SK-N-MC (cell line): Measurements from ENCODE around the gene PRR20G.

Experiments used
- EZH2 ChIP-seq: fragments of 200-600 bp; sonication (generic); IDR thresholded peaks from one replicate; pipeline ENCODE4 v1.6.1; 2017; ENCODE audit warnings: antibody characterized with exemption
- FOXP2 ChIP-seq: optimal IDR thresholded peaks from 2 replicates; pipeline ENCODE3; 2011; ENCODE audit warnings: mild to moderate bottlenecking, moderate library complexity; ENCODE audit not compliant: insufficient read depth; ENCODE audit errors: extremely low read length, control extremely low read depth
- POLR2AphosphoS5 ChIP-seq: IDR thresholded peaks from 2 replicates; pipeline ENCODE4 v1.6.1; 2012; ENCODE audit warnings: mild to moderate bottlenecking, low read depth, low read length, borderline replicate concordance

DNA sequence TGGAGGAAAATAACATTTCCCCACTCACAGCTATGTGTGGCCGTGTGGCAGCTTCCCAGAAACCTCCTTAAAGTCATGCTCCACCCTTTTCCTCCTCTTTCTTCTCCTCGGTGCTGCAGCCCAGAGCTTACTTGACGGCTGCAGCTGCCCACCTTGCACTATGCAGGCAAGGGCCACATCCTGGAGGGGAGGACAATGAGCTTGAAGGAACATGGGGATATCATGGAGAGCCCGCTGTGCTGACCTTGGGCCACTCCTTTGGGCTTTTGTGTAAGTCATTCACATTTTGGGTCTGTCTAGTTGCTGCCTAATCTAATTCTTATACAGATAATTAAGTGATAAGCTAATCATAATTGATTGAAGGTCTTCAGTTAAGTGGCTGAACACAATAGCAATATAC, 28.0 kb downstream of the PRR20G start:
- no peak for TF ChIP-seq POLR2AphosphoS5
- TF ChIP-seq EZH2: no peak
- no peak for TF ChIP-seq FOXP2
